Body of pancreas (tissue), 4 donors: Measurements from ENCODE around the gene SLC26A4. TPM values are rescaled to one million over a fixed set of nuclear protein-coding genes. Genes with fewer than 3 reads are reported as not detected.

Experiments used
- ATAC-seq: fragments of 150-250 bp; one replicate; pipeline ENCODE4 v1.9.1; 2016
- DNase-seq, 4 donors: peaks; one replicate each; pipeline ENCODE4 v3.0.0-alpha.2; 2019
- H3K27ac ChIP-seq, 4 donors: fragments of 200-600 bp; sonication (generic); 1 replicate in 3 of 4; 2 replicates in 1 of 4; pipeline versions ENCODE4 v1.5.1 to v1.6.1; 2016 to 2019; ENCODE audit warnings: mild to moderate bottlenecking in 1 of 4, mixed read lengths in 1 of 4, moderate library complexity in 1 of 4
- H3K27me3 ChIP-seq, 2 donors: fragments of 200-600 bp; sonication (generic); one replicate each; pipeline ENCODE4 v1.6.0; 2016; ENCODE audit warnings: mild to moderate bottlenecking in 1 of 2
- H3K36me3 ChIP-seq, 2 donors: fragments of 200-600 bp; sonication (generic); replicated peaks in 1 of 2; 2 replicates each; pipeline ENCODE4 v1.5.1; 2016; ENCODE audit warnings: low read depth in 2 of 2; ENCODE audit not compliant: insufficient read depth in 1 of 2
- H3K4me1 ChIP-seq: fragments of 200-600 bp; sonication (generic); one replicate; pipeline ENCODE4 v1.6.0; 2016
- H3K4me3 ChIP-seq, 2 donors: fragments of 200-600 bp; sonication (generic); 1 replicate in 1 of 2; 2 replicates in 1 of 2; pipeline ENCODE4 v1.5.1; 2016 to 2019
- H3K9me3 ChIP-seq, 3 donors: fragments of 200-600 bp; sonication (generic); 1 replicate in 2 of 3; 2 replicates in 1 of 3; pipeline ENCODE4 v1.5.1; 2016
- CTCF ChIP-seq, 7 experiments: fragments of 450-650 bp in 4 of 7; fragments of 200-600 bp in 3 of 7; sonication (generic) in 3 of 7; IDR thresholded peaks; one replicate each; pipeline ENCODE4 v1.5.1; 2016 to 2019; ENCODE audit warnings: antibody characterized with exemption in 7 of 7
- POLR2A ChIP-seq, 3 donors: fragments of 450-650 bp; IDR thresholded peaks; one replicate each; pipeline ENCODE4 v1.6.1; 2016; ENCODE audit warnings: antibody characterized with exemption in 3 of 3, mild to moderate bottlenecking in 2 of 3
- WGBS, 2 donors: methylation state at CpG; one replicate each; pipeline ENCODE4 v1.1.5; 2017; 5-methylcytosine and 5-hydroxymethylcytosine counted together
- intact Hi-C: fragments of 100-400 bp; cut with DNase I; formaldehyde crosslinking; loops from one replicate; pipeline ENCODE4 v1.15.1; 2023
- total RNA-seq, 2 donors: library from RNA; depleted of rRNA; stranded (reverse); fragments of >200 nt; gene quantifications; one replicate each; pipeline ENCODE4 v1.1.0, GENCODE V29; 2016

Gene SLC26A4
- total RNA-seq, 2 donors from 2014 or later = 0.26 to 0.33 TPM

DNA sequence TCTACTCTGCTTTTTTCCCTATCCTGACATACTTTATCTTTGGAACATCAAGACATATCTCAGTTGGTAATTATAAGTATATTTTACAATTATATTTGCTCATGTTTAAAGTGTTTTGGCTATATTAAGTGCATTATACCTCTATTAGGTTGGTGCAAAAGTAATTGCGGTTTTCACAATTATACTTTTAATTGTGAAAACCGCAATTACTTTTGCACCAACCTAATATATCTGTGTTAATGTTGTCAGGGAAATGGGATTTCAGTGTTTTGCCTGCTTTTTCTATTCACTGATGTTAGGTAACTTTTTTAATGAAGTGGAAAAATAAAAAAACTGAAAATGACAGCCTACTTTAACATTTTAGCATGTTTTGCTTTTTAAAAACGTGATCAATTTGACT is 11.6 kb downstream of the SLC26A4 start:
- no peaks in the 10 kb centered on the region for H3K36me3 ChIP-seq
- TF ChIP-seq CTCF (IDR thresholded peaks at IDR 0.05) (no peak), POLR2A (IDR thresholded peaks at IDR 0.05) (no peak)
- no peak for ATAC-seq
- 77 to 79% methylated on average over 3 of the region's 3 CpGs for WGBS, 2 donors
- no peak overlapping the region for H3K4me3 ChIP-seq
- DNase-seq = no peak
- no peaks in the 10 kb centered on the region for H3K4me1 ChIP-seq
- H3K27me3 ChIP-seq = no peaks in the 10 kb centered on the region
- intact Hi-C loops = no loop called here
- H3K27ac ChIP-seq = no peak overlapping the region
- H3K9me3 ChIP-seq = no peaks in the 10 kb centered on the region

DNA sequence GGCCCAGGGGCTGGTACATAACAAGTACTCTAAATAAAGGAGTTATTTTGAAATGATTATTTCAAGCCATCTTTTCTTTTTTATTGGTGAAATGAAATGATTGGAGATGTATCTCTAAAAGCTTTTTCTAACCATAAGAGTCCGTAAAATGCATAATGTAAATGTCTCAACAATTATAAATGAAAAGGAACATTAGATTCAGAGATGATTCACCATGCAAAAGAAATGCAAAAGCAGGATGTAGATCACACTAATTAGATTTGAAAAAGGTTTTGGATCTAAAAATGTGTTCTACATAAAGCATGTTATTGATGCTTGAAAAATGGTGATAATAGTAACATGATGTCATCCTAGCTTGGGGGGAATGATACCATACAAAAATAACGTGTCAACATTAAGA is 15.6 kb downstream of the SLC26A4 start:
- Histone ChIP-seq H3K4me3 (no peak overlapping the region), H3K9me3 (no peaks in the 10 kb centered on the region), H3K4me1 (no peaks in the 10 kb centered on the region), H3K36me3 (no peaks in the 10 kb centered on the region), H3K27ac (no peak overlapping the region), H3K27me3 (no peaks in the 10 kb centered on the region)
- 60 to 65% methylated on average over 2 of the region's 2 CpGs for WGBS, 2 donors
- no peak for ATAC-seq
- DNase-seq = no peak
- TF ChIP-seq CTCF (IDR thresholded peaks at IDR 0.05) (no peak), POLR2A (IDR thresholded peaks at IDR 0.05) (no peak)
- intact Hi-C loops = no loop called here

- 68 to 91% methylated on average over 1 of the region's 1 CpG for WGBS, 2 donors
Measured at GRCh38 chr7:107678110-107678753, 17.6 kb downstream of the SLC26A4 start.

DNA sequence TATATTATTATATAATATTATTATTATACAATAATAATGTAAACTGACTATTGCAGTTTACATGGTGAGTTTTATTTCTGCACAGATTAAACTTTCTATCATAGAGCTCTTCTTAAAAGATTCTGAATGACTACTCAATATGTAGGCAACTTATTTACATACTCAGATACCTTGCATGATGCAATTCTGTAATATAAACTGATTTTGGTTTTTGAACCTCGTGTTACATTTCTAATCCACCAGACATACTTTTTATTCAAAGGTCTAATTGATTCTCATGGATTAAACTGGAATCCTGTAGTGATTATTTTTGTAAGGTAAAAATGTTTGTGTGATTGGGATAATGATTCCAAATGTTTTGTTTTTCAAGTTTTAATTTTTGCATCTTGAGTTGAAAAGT is 19.9 kb downstream of the SLC26A4 start:
- Histone ChIP-seq H3K27me3 (no peaks in the 10 kb centered on the region), H3K9me3 (no peaks in the 10 kb centered on the region), H3K4me3 (no peak overlapping the region), H3K4me1 (no peaks in the 10 kb centered on the region), H3K27ac (no peak overlapping the region), H3K36me3 (no peaks in the 10 kb centered on the region)
- intact Hi-C loops = no loop called here
- 30 to 57% methylated on average over 1 of the region's 1 CpG for WGBS, 2 donors
- no peak for DNase-seq
- no peak for ATAC-seq
- TF ChIP-seq POLR2A (IDR thresholded peaks at IDR 0.05) (no peak), CTCF (IDR thresholded peaks at IDR 0.05) (no peak)

More at GRCh38 chr7:107678110-107678753, 17.6 kb downstream of the SLC26A4 start:
- intact Hi-C loops = no loop called here
- Histone ChIP-seq H3K4me1 (no peaks in the 10 kb centered on the region), H3K4me3 (no peak overlapping the region), H3K27me3 (no peaks in the 10 kb centered on the region), H3K27ac (no peak overlapping the region), H3K9me3 (no peaks in the 10 kb centered on the region), H3K36me3 (no peaks in the 10 kb centered on the region)
- TF ChIP-seq CTCF (IDR thresholded peaks at IDR 0.05) (no peak), POLR2A (IDR thresholded peaks at IDR 0.05) (no peak)
- ATAC-seq = no peak
- no peak for DNase-seq

GRCh38 chr7:107682886-107683285 is 22.3 kb downstream of the SLC26A4 start:
- no peaks in the 10 kb centered on the region for H3K4me1 ChIP-seq
- no peak for ATAC-seq
- TF ChIP-seq POLR2A (IDR thresholded peaks at IDR 0.05) = no peak
- no peak for TF ChIP-seq CTCF (IDR thresholded peaks at IDR 0.05)
- H3K27me3 ChIP-seq = no peaks in the 10 kb centered on the region
- H3K36me3 ChIP-seq = no peaks in the 10 kb centered on the region
- no peak overlapping the region for H3K27ac ChIP-seq
- intact Hi-C loops = no loop called here
- no peak for DNase-seq
- H3K9me3 ChIP-seq = no peaks in the 10 kb centered on the region
- WGBS, 2 donors = 86 to 90% methylated on average over 5 of the region's 5 CpGs
- no peak overlapping the region for H3K4me3 ChIP-seq
